Kidney epithelial cell (primary cell): ENCODE data around the gene PKNOX2. TPM values are rescaled to one million over a fixed set of nuclear protein-coding genes. Genes with fewer than 3 reads are reported as not detected.

ENCODE experiments used
- DNase-seq: peaks from one replicate; pipeline ENCODE4 v3.0.0-alpha.2; 2010; ENCODE audit warnings: low read depth
- H3K27me3 ChIP-seq: 2 replicates; pipeline ENCODE4 v1.6.0; 2011; ENCODE audit warnings: low read length; ENCODE audit not compliant: control insufficient read depth, insufficient read depth
- H3K36me3 ChIP-seq: 2 replicates; pipeline ENCODE4 v1.5.1; 2011; ENCODE audit warnings: low read length; ENCODE audit not compliant: control insufficient read depth, insufficient read depth
- H3K4me3 ChIP-seq: 2 replicates; pipeline ENCODE4 v1.5.1; 2011; ENCODE audit warnings: low read depth, mild to moderate bottlenecking, control low read depth, low read length
- CTCF ChIP-seq: IDR thresholded peaks from 2 replicates; pipeline ENCODE4 v1.5.1; 2011; ENCODE audit warnings: mild to moderate bottlenecking, moderate library complexity, low read length, control low read depth, inconsistent platforms; ENCODE audit not compliant: insufficient read depth, poor library complexity, severe bottlenecking
- total RNA-seq: library from RNA; depleted of rRNA; stranded (reverse); fragments of >200 nt; gene quantifications from 2 replicates; pipeline ENCODE4 v1.2.3, GENCODE V29; 2015

PKNOX2 gene
- total RNA-seq, 1 donor from 2014 or later: 0.42 TPM

GRCh38 chr11:125282596-125282914 lies 118.0 kb downstream of the PKNOX2 start:
- no peaks in the 10 kb centered on the region for H3K27me3 ChIP-seq
- no peaks in the 10 kb centered on the region for H3K36me3 ChIP-seq
- H3K4me3 ChIP-seq: no peak overlapping the region
- DNase-seq: no peak
- no peak for TF ChIP-seq CTCF

- no peaks in the 10 kb centered on the region for H3K27me3 ChIP-seq
- no peak for TF ChIP-seq CTCF
- DNase-seq: no peak
These were observed 119.8 kb downstream of the PKNOX2 start for GRCh38 chr11:125284245-125284850.

GRCh38 chr11:125285844-125286243 lies 121.3 kb downstream of the PKNOX2 start:
- no peak for DNase-seq
- TF ChIP-seq CTCF: no peak
- no peaks in the 10 kb centered on the region for H3K36me3 ChIP-seq
- no peak overlapping the region for H3K4me3 ChIP-seq
- no peaks in the 10 kb centered on the region for H3K27me3 ChIP-seq

More at GRCh38 chr11:125284245-125284850, 119.8 kb downstream of the PKNOX2 start:
- no peaks in the 10 kb centered on the region for H3K36me3 ChIP-seq
- no peak overlapping the region for H3K4me3 ChIP-seq

- no peak for TF ChIP-seq CTCF
- Histone ChIP-seq H3K27me3 (no peaks in the 10 kb centered on the region), H3K4me3 (no peak overlapping the region)
These were observed 121.9 kb downstream of the PKNOX2 start for GRCh38 chr11:125286486-125286885.

GRCh38 chr11:125287491-125288210 lies 123.1 kb downstream of the PKNOX2 start:
- no peak for DNase-seq
- Histone ChIP-seq H3K36me3 (no peaks in the 10 kb centered on the region), H3K27me3 (no peaks in the 10 kb centered on the region), H3K4me3 (no peak overlapping the region)
- no peak for TF ChIP-seq CTCF

More at GRCh38 chr11:125286486-125286885, 121.9 kb downstream of the PKNOX2 start:
- H3K36me3 ChIP-seq: no peaks in the 10 kb centered on the region
- DNase-seq: no peak
